ENCODE data around the gene SMCO3.

SMCO3 gene

DNA sequence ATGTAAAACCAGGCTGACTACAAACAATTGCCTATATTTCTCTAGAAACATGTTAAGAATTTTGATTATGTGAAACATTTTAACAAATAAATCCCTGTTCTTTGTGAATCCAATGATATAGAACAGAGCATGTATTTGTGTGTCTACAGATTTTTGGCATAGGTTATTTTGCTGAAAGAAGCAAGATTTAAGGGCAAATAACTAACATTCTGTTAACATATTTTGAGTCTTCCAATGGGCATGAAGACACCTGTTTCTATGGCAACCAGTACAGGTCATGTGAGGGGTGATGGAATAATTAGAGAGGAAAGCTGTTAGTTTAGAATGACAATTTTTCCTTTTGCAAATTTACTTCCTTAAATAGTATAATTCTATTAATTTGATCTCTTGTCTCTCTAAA lies 20.5 kb upstream of the SMCO3 start:
- no peak for DNase-seq (ENCODE audit: low read depth)
- TF ChIP-seq, protein P1, sequence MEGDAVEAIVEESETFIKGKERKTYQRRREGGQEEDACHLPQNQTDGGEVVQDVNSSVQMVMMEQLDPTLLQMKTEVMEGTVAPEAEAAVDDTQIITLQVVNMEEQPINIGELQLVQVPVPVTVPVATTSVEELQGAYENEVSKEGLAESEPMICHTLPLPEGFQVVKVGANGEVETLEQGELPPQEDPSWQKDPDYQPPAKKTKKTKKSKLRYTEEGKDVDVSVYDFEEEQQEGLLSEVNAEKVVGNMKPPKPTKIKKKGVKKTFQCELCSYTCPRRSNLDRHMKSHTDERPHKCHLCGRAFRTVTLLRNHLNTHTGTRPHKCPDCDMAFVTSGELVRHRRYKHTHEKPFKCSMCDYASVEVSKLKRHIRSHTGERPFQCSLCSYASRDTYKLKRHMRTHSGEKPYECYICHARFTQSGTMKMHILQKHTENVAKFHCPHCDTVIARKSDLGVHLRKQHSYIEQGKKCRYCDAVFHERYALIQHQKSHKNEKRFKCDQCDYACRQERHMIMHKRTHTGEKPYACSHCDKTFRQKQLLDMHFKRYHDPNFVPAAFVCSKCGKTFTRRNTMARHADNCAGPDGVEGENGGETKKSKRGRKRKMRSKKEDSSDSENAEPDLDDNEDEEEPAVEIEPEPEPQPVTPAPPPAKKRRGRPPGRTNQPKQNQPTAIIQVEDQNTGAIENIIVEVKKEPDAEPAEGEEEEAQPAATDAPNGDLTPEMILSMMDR (IDR thresholded peaks at IDR 0.05; ENCODE audit: insufficient read depth, low read depth, low read length, missing control alignments) = no peak
- no peak overlapping the region for H3K4me3 ChIP-seq (ENCODE audit: low read length)

DNA sequence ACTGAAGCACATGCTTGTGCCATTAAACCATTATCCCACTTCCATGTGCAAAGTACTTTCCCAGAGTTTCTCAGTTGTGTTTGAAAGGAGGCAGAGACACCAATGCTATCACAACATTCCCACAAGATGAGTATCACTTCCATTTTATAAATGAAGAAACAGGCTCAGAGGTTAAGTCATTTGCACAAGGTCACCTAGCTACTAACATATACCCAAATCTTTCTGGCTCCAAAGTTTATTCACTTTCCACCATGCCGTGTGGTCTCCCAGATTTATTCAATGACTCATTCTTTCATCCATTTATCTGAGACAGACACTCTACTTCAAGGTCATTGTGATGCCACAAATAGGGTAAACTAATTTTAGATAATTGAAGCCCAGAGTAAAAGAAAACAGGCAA lies 20.0 kb upstream of the SMCO3 start:
- TF ChIP-seq, protein P1 (IDR thresholded peaks at IDR 0.05; ENCODE audit: insufficient read depth, low read depth, low read length, missing control alignments) = no peak
- H3K4me3 ChIP-seq (ENCODE audit: low read length) = no peak overlapping the region
- no peak for DNase-seq (ENCODE audit: low read depth)

DNA sequence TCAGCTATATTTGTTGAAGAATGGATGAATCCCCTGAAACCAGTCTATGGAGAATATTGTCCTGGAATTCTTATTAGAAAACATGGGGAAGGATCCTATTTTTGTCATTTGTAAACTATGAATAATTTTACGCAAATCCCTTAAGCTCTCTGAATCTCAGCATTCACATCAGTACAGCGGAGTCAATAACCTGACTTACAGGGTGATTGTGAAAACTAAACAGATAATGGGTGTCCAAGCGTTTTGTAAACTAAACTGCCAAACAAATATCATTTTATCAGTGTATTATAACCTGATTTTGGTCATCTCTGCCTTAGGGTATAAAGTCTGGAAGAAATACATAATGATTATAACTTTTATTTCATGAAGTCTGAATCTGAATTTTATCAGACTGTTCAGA lies 19.4 kb upstream of the SMCO3 start:
- TF ChIP-seq, protein P1 (IDR thresholded peaks at IDR 0.05; ENCODE audit: insufficient read depth, low read depth, low read length, missing control alignments) = no peak
- no peak for DNase-seq (ENCODE audit: low read depth)
- H3K4me3 ChIP-seq (ENCODE audit: low read length) = no peak overlapping the region

DNA sequence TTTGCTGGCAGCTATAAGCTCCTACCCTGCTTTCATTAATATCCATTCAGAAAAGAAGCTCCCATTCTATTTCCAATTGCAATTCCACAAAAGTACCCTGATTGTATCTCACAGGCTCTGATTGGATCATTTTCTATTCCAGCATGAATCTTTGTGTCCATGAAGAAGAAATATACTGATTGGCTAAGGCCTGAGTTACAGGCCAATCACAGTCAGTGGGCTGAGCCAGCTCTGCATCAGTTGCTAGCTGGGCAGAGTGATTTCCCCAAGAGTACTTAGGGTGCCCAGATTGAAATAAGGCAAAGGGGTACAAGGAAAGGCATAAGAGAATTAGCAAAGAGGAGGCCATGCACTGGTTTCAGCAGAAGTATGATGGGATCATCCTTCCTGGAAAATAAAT lies 14.9 kb upstream of the SMCO3 start:
- H3K4me3 ChIP-seq (ENCODE audit: low read length) = no peak overlapping the region
- TF ChIP-seq, protein P1 (IDR thresholded peaks at IDR 0.05; ENCODE audit: insufficient read depth, low read depth, low read length, missing control alignments) = no peak
- peak; percentile 39 for DNase-seq (ENCODE audit: low read depth)

DNA sequence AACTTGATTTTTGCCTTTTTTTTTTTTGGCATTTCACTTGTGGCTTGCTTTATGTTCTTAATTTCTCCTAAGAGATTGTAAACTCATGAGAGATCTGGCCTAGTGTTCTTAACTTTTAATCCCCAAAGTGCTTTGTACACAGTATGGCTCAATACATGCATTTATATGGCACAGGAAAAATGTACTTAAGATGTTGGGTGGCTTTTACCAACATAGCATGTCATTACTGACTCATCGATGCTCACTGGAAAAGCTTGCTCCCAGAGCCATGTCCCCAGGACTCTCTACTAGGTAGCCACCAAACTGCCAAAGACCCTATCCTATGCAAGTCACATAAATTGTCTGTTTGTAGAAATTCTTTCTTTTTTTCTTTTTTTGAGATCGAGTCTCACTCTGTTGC lies 13.1 kb upstream of the SMCO3 start:
- TF ChIP-seq, protein P1 (IDR thresholded peaks at IDR 0.05; ENCODE audit: insufficient read depth, low read depth, low read length, missing control alignments) = no peak
- DNase-seq (ENCODE audit: low read depth) = peak; percentile 40
- no peak overlapping the region for H3K4me3 ChIP-seq (ENCODE audit: low read length)

DNA sequence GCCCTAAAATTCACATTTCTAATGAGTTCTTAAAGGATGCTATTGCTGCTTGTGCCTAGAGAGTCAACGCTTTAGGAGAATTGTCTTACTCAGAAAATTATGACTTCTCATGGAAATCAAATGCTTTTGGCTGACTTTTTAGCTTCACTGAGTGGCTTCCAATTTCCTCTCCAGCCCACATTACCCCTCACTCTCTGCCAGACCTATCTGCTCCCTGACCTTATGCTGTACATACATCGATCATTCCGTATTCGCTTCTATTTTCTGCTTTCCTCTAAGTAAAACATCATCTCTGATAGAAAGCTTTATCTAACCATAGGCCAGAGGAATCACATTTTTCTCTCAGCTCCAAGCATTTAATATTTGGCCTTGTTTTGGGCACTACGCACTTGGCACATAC lies 12.5 kb upstream of the SMCO3 start:
- DNase-seq (ENCODE audit: low read depth) = no peak
- TF ChIP-seq, protein P1 (IDR thresholded peaks at IDR 0.05; ENCODE audit: insufficient read depth, low read depth, low read length, missing control alignments) = no peak
- H3K4me3 ChIP-seq (ENCODE audit: low read length) = no peak overlapping the region

DNA sequence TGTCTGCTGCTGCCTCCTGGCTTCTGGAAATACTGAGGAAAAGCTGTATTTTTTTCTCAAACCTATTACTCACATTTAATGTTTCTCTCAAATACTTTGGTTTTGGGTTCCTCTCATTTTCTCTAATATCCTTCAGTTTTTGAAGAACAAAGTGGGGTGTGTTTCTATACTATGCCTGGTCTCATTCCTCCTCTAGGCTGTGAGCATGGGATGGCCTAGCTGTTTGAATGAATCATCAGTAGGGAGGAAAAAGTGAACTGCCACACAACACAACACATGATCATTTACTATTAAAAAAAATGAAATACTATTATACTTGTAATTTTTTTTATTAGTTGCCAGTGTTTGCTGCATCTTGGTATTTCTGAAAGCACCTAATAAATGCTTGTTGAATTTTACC lies 11.3 kb upstream of the SMCO3 start:
- TF ChIP-seq, protein P1 (IDR thresholded peaks at IDR 0.05; ENCODE audit: insufficient read depth, low read depth, low read length, missing control alignments) = no peak
- no peak overlapping the region for H3K4me3 ChIP-seq (ENCODE audit: low read length)
- DNase-seq (ENCODE audit: low read depth) = peak; percentile 52
